Tibial nerve (tissue), 4 donors: Measurements from ENCODE around the gene RRAS. TPM values are rescaled to one million over a fixed set of nuclear protein-coding genes. Genes with fewer than 3 reads are reported as not detected.

Source experiments
- DNase-seq, 2 donors: peaks; one replicate each; pipeline ENCODE4 v3.0.0-alpha.2; 2019; ENCODE audit warnings: low spot score in 2 of 2
- H3K27ac ChIP-seq, 4 donors: fragments of 200-600 bp; sonication (generic) in 3 of 4; one replicate each; pipeline ENCODE4 v1.5.1; 2017 to 2019; ENCODE audit warnings: mild to moderate bottlenecking in 1 of 4
- H3K27me3 ChIP-seq, 2 donors: fragments of 200-600 bp; sonication (generic) in 1 of 2; one replicate each; pipeline versions ENCODE4 v1.5.1 to v1.6.0; 2017 to 2019
- H3K36me3 ChIP-seq, 3 donors: fragments of 200-600 bp; sonication (generic); one replicate each; pipeline ENCODE4 v1.5.1; 2018 to 2019
- H3K4me1 ChIP-seq, 4 donors: fragments of 200-600 bp; sonication (generic) in 3 of 4; one replicate each; pipeline ENCODE4 v1.5.1; 2017 to 2019
- H3K4me3 ChIP-seq, 4 donors: fragments of 200-600 bp; sonication (generic) in 3 of 4; one replicate each; pipeline ENCODE4 v1.5.1; 2017 to 2019; ENCODE audit warnings: mild to moderate bottlenecking in 1 of 4, moderate library complexity in 1 of 4
- H3K9me3 ChIP-seq, 4 donors: fragments of 200-600 bp; sonication (generic) in 3 of 4; one replicate each; pipeline ENCODE4 v1.5.1; 2017 to 2019
- EP300 ChIP-seq, 2 donors: sonication (generic); formaldehyde crosslinking; IDR thresholded peaks; one replicate each; pipeline ENCODE4 v1.6.1; 2017; ENCODE audit warnings: antibody characterized with exemption in 2 of 2, mild to moderate bottlenecking in 1 of 2
- POLR2A ChIP-seq, 2 donors: fragments of 450-650 bp; IDR thresholded peaks; one replicate each; pipeline ENCODE4 v1.6.1; 2017; ENCODE audit warnings: antibody characterized with exemption in 2 of 2, mild to moderate bottlenecking in 2 of 2, moderate library complexity in 2 of 2
- WGBS, 2 donors: methylation state at CpG; one replicate each; pipeline ENCODE4 v1.1.5; 2018; 5-methylcytosine and 5-hydroxymethylcytosine counted together
- total RNA-seq, 4 donors: library from RNA; depleted of rRNA; stranded (reverse); fragments of >200 nt; gene quantifications; one replicate each; pipeline ENCODE4 v1.1.0, GENCODE V29; 2016
- TF ChIP-seq, protein P1 (sequence below), 5 experiments: fragments of 200-600 bp in 3 of 5; fragments of 450-650 bp in 2 of 5; sonication (generic) in 3 of 5; IDR thresholded peaks; one replicate each; pipeline ENCODE4 v1.5.1; 2016 to 2019; ENCODE audit warnings: antibody characterized with exemption in 5 of 5, mild to moderate bottlenecking in 3 of 5, moderate library complexity in 2 of 5

The RRAS gene
- total RNA-seq, 4 donors from 2014 or later: 81.6 to 190 (median 162) TPM

DNA sequence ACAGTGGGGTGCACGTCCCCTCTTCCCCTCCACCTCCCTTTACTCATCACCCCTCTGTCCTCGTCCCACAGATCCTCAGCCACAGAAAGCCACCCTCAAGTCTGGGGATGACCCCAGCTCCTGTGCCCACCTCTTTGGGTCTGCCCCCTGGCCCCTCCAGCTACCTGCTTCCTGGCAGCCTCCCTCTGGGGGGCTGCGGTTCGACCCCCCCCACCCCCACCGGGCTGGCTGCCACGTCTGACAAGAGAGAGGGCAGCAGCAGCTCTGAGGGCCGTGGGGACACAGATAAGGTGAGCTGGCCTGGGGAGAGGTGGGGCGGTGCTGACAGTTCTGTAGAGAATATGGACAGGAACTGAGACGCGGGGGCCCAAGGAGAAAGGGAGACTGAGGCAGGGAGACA lies 14.6 kb upstream of the RRAS start:
- no peak for DNase-seq
- WGBS, 2 donors: 88 to 91% methylated on average over 9 to 10 of the region's 10 CpGs
- H3K36me3 ChIP-seq: peaks cover 5 to 100% (median 56%) of the 10 kb centered on the region in 3 donors

DNA sequence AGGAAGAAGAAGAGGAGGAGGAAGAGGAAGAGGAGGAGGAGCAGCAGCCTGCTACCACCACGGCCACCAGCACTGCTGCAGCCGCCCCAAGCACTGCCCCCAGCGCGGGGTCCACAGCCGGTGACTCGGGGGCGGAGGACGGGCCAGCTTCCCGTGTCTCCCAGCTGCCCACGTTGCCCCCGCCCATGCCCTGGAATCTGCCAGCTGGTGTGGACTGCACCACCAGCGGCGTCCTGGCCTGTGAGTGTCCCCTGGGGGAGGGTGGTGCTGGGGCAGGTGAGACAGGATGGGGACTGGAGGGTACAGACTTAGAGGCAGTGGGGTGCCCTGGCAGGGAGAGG lies 13.5 kb upstream of the RRAS start:
- WGBS, 2 donors: 74 to 87% methylated on average over 11 to 13 of the region's 13 CpGs
- H3K27me3 ChIP-seq: no peaks in the 10 kb centered on the region
- no peak for DNase-seq
- H3K27ac ChIP-seq: no peak overlapping the region
- no peak overlapping the region for H3K4me3 ChIP-seq
- no peaks in the 10 kb centered on the region for H3K9me3 ChIP-seq
- peaks cover 5 to 100% (median 50%) of the 10 kb centered on the region in 3 donors for H3K36me3 ChIP-seq
- TF ChIP-seq EP300 (IDR thresholded peaks at IDR 0.05) (no peak), POLR2A (IDR thresholded peaks at IDR 0.05) (no peak)
- TF ChIP-seq, protein P1, sequence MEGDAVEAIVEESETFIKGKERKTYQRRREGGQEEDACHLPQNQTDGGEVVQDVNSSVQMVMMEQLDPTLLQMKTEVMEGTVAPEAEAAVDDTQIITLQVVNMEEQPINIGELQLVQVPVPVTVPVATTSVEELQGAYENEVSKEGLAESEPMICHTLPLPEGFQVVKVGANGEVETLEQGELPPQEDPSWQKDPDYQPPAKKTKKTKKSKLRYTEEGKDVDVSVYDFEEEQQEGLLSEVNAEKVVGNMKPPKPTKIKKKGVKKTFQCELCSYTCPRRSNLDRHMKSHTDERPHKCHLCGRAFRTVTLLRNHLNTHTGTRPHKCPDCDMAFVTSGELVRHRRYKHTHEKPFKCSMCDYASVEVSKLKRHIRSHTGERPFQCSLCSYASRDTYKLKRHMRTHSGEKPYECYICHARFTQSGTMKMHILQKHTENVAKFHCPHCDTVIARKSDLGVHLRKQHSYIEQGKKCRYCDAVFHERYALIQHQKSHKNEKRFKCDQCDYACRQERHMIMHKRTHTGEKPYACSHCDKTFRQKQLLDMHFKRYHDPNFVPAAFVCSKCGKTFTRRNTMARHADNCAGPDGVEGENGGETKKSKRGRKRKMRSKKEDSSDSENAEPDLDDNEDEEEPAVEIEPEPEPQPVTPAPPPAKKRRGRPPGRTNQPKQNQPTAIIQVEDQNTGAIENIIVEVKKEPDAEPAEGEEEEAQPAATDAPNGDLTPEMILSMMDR (IDR thresholded peaks at IDR 0.05): no peak
- H3K4me1 ChIP-seq: no peaks in the 10 kb centered on the region

More for the DNA sequence above, 14.6 kb upstream of the RRAS start:
- H3K9me3 ChIP-seq: no peaks in the 10 kb centered on the region
- H3K4me1 ChIP-seq: no peaks in the 10 kb centered on the region
- TF ChIP-seq EP300 (IDR thresholded peaks at IDR 0.05) (no peak), POLR2A (IDR thresholded peaks at IDR 0.05) (no peak)
- TF ChIP-seq, protein P1 (IDR thresholded peaks at IDR 0.05): no peak
- H3K27me3 ChIP-seq: no peaks in the 10 kb centered on the region
- no peak overlapping the region for H3K27ac ChIP-seq
- H3K4me3 ChIP-seq: no peak overlapping the region

DNA sequence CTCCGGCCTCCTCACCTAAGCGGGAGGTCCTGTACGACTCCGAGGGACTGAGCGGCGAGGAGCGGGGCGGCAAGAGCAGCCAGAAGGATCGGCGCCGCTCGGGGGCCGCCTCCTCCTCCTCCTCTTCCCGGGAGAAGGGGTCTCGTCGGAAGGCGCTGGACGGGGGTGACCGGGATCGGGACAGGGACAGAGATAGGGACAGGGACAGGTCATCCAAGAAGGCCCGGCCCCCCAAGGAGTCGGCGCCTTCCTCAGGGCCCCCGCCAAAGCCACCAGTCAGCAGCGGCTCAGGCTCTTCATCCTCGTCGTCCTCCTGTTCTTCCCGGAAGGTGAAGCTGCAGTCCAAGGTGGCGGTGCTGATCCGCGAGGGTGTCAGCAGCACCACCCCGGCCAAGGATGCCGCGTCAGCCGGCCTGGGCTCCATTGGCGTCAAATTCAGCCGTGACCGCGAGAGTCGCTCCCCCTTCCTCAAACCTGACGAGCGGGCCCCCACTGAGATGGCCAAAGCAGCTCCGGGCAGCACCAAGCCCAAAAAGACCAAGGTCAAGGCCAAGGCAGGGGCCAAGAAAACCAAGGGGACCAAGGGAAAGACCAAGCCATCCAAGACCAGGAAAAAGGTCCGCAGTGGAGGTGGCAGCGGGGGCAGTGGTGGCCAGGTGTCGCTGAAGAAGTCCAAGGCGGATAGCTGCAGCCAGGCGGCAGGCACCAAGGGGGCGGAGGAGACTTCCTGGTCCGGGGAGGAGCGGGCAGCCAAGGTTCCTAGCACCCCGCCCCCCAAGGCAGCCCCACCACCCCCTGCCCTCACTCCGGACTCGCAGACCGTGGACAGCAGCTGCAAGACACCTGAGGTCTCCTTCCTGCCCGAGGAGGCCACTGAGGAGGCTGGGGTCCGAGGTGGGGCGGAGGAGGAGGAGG lies 12.9 kb upstream of the RRAS start:
- peaks cover 5 to 100% (median 45%) of the 10 kb centered on the region in 3 donors for H3K36me3 ChIP-seq
- no peak overlapping the region for H3K4me3 ChIP-seq
- H3K9me3 ChIP-seq: no peaks in the 10 kb centered on the region
- H3K4me1 ChIP-seq: no peaks in the 10 kb centered on the region
- WGBS, 2 donors: 93 to 95% methylated on average over 55 to 57 of the region's 58 CpGs
- no peaks in the 10 kb centered on the region for H3K27me3 ChIP-seq
- DNase-seq: no peak
- H3K27ac ChIP-seq: no peak overlapping the region
- no peak for TF ChIP-seq EP300 (IDR thresholded peaks at IDR 0.05)
- no peak for TF ChIP-seq POLR2A (IDR thresholded peaks at IDR 0.05)
- TF ChIP-seq, protein P1 (IDR thresholded peaks at IDR 0.05): no peak

DNA sequence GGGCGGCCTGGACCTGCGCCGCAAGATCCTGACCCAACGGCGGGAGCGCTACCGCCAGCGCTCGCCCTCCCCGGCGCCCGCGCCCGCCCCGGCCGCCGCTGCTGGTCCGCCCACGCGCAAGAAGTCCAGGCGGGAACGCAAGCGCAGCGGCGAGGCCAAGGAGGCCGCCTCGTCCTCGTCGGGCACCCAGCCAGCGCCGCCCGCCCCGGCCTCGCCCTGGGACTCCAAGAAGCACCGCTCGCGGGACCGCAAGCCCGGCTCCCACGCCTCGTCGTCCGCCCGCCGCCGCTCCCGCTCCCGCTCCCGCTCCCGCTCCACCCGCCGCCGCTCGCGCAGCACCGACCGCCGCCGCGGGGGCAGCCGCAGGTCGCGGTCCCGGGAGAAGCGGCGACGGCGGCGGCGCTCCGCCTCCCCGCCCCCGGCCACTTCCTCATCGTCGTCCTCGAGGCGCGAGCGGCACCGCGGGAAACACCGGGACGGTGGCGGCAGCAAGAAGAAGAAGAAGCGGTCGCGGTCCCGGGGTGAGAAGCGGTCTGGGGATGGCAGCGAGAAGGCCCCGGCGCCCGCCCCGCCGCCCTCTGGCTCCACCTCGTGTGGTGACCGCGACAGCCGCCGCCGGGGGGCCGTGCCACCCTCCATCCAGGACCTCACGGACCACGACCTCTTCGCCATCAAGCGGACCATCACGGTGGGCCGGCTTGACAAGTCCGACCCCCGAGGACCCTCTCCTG lies 12.0 kb upstream of the RRAS start:
- Histone ChIP-seq H3K36me3 (peaks cover 5 to 100% (median 39%) of the 10 kb centered on the region in 3 donors), H3K27ac (no peak overlapping the region), H3K27me3 (no peaks in the 10 kb centered on the region), H3K9me3 (no peaks in the 10 kb centered on the region), H3K4me1 (no peaks in the 10 kb centered on the region), H3K4me3 (no peak overlapping the region)
- no peak for TF ChIP-seq EP300 (IDR thresholded peaks at IDR 0.05)
- TF ChIP-seq, protein P1 (IDR thresholded peaks at IDR 0.05): no peak
- TF ChIP-seq POLR2A (IDR thresholded peaks at IDR 0.05): no peak
- 97% methylated on average over 95 to 108 of the region's 110 CpGs for WGBS, 2 donors
- DNase-seq: no peak
